Retinal pigment epithelial cell (primary cell): Measurements from ENCODE around the gene SMAD6.

Experiments used
- DNase-seq: peaks from one replicate; pipeline ENCODE4 v3.0.0-alpha.2; 2010; ENCODE audit warnings: low read depth
- H3K4me3 ChIP-seq: 2 replicates; pipeline ENCODE4 v1.5.1; 2011; ENCODE audit warnings: mild to moderate bottlenecking, low read length, control low read depth, moderate library complexity
- TF ChIP-seq, protein P1 (sequence below): conservative IDR thresholded peaks from 2 replicates; pipeline ENCODE4 v1.5.1; 2011; ENCODE audit warnings: low read depth, low read length, control low read depth, inconsistent platforms

SMAD6 gene

DNA sequence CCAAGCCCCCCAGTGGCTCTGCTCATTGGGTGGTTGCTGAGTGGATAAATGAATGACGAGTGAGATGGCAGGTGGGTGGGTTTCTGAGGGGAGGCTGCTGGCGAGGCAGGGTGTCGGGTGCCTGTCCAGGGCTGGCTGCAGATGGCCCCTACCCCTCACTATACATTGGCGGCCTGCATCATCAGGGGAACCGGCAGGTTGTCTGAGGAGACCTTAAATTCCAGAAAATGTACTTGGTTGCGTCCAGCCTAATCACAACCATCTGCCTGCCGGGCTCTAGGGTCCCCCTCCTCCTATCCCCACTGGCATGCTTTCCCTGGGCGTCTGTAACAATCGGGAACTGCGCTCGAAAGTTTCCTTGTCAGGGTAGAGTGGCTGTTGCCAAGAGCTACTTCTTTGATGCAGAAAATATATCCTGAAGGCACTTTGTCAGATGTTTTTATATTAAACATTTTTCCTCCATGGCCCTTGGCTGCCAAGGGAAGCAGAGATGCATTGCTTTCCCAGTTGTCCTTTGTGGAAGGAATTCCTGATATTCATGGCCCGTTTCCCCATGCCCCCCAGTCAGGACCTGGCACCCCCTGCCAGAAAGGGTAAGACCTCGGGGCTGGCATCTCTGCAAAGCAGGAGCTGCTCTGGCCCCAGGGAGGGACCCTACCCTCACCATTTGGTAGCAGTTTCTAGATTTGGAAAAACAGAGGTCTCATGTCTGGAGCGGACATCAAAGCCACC is 22.9 kb downstream of the SMAD6 start:
- TF ChIP-seq, protein P1, sequence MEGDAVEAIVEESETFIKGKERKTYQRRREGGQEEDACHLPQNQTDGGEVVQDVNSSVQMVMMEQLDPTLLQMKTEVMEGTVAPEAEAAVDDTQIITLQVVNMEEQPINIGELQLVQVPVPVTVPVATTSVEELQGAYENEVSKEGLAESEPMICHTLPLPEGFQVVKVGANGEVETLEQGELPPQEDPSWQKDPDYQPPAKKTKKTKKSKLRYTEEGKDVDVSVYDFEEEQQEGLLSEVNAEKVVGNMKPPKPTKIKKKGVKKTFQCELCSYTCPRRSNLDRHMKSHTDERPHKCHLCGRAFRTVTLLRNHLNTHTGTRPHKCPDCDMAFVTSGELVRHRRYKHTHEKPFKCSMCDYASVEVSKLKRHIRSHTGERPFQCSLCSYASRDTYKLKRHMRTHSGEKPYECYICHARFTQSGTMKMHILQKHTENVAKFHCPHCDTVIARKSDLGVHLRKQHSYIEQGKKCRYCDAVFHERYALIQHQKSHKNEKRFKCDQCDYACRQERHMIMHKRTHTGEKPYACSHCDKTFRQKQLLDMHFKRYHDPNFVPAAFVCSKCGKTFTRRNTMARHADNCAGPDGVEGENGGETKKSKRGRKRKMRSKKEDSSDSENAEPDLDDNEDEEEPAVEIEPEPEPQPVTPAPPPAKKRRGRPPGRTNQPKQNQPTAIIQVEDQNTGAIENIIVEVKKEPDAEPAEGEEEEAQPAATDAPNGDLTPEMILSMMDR, result no peak

DNA sequence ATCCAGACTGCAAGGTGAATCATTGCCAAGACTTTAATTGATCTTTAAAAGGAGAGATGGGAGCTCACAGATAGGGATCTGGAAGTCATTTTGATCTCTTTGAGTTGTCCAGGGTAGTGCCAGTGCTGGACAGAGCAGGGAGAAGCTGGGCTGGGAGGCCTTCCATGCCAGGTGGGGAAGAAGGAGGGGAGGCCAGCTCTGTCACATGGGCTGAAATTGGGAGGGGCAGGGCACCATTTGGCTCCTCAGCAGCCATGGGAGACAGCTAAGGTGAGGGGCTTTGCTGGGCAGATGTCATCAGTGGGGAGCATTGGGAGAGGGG is 23.4 kb downstream of the SMAD6 start:
- TF ChIP-seq, protein P1, result no peak
- H3K4me3 ChIP-seq, result no peak overlapping the region
- no peak for DNase-seq

More for the DNA sequence above, 22.9 kb downstream of the SMAD6 start:
- DNase-seq, result no peak
- no peak overlapping the region for H3K4me3 ChIP-seq

DNA sequence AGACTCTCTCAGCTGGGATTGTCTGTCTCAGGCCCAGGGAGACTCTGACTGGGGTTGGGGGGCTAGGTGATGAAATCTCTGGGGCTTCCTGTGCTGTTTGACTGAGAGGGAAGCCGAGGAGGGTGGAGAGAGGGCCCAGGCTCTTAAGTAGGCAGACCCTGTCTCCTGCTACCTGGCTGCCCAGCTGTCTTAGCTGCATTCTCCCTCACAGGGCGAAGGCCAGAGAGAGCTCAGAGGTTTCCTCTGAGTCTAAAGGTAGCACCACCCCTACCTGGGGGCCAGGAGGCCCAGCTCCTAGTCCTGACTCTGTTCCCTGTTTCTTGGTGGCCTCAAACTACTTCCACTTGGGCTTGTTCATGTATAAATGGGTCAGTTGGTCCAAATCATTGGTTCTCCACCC is 24.4 kb downstream of the SMAD6 start:
- TF ChIP-seq, protein P1, result no peak
- no peak for DNase-seq
- no peak overlapping the region for H3K4me3 ChIP-seq

DNA sequence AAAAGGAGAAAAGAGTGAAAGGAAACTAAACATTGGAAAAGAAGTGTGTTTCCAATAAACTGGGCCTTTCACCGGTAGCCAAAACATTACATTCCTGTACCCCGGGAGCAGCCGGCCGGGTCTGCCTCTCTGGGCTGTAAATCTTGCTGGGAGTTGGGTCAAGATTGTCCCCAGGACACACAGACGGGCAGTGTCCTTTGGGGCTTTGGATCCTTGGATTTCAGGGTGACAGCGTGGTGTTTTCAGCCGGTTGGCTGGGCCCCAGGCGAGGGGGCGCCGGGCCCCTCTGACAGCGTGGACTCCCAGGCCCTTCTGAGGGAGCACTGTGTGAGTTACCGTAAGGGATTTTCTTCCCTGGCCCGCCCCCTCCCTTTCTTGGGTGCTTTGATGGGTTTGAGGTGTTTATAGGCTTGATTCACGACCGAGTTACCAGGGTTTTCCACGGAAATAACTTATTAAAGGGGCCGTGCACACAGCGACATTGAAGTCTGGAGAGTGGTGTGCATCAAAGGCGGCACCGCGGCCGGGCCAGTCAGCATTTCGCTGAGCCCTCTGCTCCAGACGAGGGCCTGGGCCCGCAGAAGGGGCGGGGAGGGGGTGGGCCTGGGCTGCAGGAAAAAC is 27.4 kb downstream of the SMAD6 start:
- H3K4me3 ChIP-seq, result no peak overlapping the region
- TF ChIP-seq, protein P1, result no peak
- no peak for DNase-seq

DNA sequence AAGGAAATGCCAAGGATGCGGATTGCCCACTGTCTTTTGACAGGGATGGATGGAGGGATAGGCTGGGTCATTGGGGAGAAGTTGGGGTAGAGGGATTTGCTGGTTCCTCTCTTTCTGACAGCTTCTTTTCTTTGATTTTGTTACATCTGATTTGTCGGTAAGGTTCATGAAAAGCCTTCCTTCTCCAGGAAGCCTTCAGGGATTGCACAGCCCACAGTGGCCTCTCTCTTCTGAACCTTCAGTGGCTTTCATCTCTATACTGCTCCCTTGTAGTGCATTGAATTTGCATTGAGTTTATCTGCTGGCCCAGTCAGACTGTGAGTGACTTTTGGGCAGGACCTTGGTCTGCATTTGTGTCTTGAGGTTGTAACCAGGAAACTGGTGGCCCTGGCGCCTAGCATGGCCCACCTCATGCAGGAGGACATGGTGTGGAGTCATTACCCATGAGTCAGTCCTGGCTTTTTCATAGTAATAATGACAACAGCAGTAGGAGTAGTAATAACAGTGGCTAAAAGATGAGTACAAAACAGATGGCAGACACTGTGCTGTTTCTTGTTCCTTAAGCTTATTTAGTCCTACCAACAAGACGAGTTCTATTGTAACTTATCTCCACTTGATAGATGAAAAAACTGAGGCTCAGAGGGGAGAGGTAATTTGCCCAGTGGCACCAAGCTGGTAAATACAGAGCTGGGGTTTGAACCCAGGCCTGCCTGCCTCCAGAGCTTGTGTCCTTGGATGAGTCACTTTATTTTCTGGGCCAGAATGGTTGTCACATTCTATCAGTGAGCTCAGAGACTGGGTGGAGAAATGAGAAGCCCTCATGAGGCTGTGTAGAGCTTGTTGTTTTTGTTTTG is 28.4 kb downstream of the SMAD6 start:
- DNase-seq, result no peak
- H3K4me3 ChIP-seq, result no peak overlapping the region
- TF ChIP-seq, protein P1, result no peak

DNA sequence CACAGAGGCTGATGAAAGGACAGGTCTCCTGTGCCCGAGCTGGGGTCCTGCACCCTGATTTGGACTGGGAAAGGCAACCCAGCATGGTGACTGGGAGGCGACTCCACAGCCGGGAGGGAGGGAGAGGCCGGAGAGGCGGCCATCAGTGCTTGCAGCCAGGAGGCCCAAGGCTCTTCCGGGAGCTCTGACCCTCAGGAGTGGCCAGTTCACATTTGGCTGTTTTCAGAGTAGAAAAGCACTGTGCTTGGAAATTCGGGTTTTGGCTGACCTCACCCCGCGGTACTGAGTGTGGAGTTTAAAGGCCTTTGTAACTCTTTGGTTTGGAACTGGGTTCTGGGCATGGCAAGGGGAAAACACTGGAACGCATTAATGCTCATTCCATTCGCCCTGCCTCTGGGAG is 31.9 kb downstream of the SMAD6 start:
- TF ChIP-seq, protein P1, result no peak
- no peak for DNase-seq
- no peak overlapping the region for H3K4me3 ChIP-seq
